NCI-H146 (cell line): ENCODE measurements around the gene ADGRB3.
"Not testable (repeated sequence)": the region's sequence is repeated elsewhere in the genome, so short reads cannot be mapped to it uniquely, and the experiment has no call there.

Experiments
- DNase-seq: peaks from one replicate; lab custom pipeline; 2025; lab: John Stamatoyannopoulos, UW

Gene ADGRB3

DNA sequence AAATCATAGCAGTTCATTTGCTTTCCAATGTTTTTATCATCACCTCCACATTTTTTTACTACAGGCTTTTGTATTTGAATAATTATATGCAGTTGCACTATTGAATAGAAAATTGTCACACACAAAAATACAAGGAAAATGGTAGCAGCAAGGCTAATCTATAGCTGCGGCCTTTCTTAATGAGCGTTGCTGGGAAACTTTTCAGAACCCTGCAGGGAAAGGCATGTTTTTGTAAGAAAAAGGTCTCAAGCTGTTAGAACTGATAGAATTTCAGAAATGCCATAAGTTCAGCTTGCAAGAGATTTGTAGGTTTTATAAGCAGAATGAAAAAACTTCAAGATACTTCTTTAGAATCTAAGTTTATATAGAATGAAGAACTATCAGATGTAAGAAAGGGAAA is 625.9 kb downstream of the ADGRB3 start:
- no peak for DNase-seq

DNA sequence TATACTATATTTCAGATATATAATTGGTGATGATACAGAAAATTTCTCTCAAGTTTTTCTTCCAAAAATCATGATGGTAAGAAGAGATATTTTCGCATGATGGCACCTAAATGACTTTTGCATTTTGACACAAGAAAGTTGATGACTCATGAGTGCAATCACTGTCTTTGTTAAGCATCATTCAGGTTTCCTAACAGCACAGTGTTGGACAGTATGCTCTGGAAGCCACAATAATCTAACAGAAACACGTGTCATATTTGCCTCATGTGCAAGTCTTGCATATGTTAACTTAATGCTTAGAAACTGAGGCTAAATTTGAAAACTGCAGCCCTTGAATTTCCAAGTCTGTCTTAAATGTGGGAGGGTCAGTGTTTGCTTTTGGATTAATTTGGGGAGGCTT is 628.2 kb downstream of the ADGRB3 start:
- DNase-seq: no peak

DNA sequence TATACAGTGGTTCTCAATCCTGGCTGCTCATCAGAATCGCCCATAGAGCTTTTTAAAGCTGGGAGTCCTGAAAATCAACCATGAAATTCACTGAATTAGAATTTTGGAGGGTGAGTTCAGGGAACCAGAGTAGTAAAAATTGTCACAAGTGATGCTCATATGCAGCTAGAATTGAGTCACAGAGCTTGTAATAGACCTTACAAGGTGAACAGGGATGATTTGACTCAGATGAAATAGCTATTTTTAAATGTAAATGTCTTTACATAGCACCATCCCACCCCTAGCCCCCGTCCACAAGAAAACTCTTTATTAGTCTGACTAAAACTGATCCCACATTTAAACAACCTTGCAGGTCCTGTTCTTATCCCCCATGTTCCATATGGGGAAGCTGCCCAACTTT is 630.0 kb downstream of the ADGRB3 start:
- no peak for DNase-seq

DNA sequence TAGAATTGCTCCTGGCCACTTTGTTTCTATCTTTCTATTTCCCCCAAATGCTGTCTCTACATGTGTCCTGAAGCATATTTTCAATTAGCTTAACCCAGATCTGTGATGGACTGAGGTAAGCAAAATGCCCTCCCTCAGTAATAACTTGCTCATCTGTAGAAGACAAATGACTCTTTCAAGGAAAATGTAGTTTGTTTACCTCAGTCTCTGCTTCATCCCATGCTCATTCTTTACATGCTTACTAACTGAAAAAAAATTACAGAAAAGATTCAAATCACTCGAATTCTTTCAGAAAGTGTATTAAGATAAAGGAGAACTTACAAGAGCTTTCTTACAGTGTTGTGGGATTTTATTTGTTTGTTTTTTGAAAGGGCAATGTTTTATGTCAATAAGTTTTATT is 630.6 kb downstream of the ADGRB3 start:
- no peak for DNase-seq

DNA sequence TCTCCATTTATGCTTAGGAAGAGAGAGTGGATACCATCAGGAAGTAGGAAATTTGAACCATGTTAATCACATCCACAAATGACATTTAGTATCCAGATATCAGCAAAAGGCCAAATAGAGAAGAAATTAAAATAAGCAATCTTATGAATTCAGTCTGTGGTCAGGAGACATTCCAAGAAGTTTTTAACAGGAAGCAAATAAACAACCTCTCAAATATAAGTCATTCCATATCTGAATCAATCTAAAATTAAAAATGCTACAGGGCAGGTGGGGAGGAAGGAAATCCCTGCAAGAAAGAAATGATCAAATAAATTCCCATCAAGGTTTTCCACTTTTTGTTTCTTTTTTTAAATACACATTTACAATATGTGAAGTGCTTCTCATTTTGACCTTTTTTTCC is 641.1 kb downstream of the ADGRB3 start:
- no peak for DNase-seq

DNA sequence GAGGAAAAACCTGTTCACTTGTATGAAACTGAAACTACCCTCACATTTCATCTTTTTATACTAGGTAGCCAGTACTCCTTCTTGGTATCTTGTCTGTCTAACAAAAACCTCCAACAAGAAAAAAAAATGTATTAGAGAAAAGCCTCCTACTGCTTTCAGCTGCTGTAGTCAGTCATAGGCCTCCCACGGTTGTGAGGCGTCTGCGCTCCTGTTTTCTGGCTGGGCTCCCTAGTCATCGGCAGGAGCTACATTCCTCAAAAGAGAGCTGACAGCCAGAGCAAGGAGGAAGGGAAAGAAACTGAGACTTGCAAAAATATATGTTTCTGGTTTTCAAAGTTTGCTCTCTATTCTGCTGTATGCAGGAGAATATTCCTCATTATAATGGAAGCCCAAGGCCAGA is 644.7 kb downstream of the ADGRB3 start:
- no peak for DNase-seq

DNA sequence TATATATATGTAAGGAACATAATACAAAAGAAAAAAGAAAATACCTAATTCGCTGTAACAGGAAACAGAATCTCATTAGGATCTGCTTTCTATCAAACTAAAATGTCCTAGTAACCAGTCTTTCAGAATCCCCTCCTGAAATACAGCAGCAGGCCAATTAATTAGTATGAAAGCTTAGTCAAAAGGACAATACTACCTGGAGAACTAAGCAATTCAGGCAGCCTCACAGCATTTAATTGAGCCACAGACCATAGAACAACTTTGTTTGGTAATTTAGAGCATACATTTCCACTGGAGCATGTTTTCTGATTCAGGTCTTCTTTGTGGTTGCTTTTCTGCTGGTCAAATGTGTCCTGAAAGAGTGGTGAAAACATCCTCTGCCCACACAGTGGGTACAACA is 645.8 kb downstream of the ADGRB3 start:
- no peak for DNase-seq

DNA sequence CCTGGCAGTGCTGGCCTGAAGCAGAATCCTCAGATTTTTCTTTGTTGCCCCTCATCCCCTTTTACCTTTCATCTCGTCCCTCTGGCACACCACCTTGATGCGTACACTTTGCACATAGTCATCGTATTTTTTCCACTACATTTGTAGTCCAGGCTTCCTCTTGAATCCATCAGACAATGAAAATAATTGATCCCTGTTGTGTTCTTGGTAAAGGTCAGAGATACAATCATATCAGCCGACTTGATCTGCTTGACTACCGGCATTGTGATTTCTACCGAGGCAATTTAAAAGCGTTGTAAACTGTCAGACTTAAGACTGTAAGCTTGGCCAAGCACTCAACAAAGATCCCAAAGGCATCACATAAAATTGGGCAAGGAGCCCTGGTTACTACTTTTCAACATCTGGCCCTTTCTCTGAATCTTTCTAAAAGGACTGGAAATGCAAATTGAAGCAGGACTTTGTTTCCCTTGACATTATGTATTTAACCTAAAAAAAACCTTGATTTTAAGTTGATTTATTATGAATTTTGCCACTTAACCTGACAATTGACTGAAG is 649.2 kb downstream of the ADGRB3 start:
- no peak for DNase-seq

DNA sequence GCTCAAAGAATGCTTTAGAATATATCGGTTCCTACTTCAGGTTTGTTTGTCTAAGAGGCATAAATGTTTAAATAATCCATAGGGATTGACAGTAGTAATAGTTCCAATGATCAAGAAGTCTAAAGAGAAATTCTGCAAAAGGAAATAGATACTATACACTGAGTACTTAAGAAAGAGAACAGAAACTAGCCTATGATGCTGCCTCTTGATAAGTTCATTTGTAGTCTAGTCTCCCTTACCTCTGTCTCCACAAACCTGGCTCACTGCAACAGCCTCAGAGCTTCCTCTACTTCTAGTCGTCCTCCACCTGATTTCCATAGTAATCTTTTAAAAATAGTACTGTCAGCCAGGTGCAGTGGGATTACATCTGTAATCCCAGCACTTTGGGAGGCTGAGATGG is 650.0 kb downstream of the ADGRB3 start:
- no peak for DNase-seq

DNA sequence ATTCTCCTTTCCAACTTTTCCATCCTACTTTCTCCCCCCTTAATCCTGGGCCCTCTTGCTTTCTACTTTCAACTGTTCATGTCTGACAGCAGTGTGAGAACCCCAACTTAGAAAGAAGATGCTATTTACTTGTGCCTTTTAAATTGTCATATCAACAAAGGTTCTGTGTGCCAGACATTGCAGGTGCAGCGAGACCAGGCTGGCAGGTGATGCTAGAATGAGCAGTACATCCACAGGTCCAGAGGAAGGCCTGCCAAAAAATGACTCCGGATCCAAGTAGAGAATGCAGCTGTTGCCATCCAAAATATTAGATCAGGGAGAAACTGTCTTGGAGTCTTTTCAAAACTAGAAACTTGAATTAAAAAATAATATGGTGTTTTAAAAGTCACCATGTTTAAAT is 651.2 kb downstream of the ADGRB3 start:
- DNase-seq: no peak

DNA sequence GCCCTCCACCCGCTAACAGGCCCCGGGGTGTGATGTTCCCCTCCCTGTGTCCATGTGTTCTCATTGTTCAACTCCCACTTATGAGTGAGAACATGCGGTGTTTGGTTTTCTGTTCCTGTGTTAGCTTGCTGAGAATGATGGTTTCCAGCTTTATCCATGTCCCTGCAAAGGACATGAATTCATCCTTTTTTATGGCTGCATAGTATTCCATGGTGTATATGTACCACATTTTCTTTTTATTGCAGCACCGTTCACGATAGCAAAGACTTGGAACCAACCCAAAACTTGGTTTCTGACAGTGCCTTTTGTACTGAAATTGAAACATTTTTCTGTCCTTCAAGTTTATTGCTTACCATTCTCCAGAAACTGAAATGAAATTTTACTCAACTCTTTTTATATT is 653.1 kb downstream of the ADGRB3 start:
- DNase-seq: not testable (repeated sequence)

DNA sequence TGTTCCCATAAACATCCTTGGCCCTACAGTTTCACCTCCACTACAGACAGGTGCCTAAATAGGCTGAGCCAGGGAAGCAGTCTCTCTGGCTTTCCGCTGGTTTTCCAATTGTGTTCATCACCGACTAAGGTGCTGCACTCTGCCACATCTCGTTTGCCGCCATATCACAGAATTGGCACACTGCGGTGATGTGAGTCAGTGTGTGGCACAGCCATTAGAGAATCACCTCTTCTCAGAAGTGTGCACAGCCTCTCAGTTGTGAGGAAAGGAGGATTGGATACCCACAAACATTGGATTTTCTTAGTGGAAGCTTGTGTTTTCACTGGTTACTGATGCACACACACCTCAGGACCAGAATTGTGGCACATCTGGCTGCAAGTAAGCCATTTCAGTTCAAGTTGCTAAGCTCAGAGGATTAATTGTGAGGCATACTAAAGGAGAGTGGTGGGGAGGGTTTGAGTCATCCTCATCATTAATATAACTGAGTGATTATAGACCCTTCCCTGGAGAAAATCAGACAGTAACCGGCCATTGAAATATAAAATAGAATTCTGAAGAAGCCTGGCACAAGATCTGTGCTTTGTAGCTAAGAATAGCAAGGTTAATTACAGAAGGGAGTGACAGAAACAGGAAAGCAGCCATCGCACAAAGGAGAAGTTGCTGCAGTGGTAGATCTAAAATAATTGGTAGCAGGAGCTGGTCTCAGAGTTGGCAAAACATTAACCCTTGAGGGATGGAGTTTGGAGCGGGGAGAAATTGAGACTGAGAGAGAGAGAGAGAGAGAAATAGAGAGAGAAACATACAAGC is 654.8 kb downstream of the ADGRB3 start:
- DNase-seq: no peak

DNA sequence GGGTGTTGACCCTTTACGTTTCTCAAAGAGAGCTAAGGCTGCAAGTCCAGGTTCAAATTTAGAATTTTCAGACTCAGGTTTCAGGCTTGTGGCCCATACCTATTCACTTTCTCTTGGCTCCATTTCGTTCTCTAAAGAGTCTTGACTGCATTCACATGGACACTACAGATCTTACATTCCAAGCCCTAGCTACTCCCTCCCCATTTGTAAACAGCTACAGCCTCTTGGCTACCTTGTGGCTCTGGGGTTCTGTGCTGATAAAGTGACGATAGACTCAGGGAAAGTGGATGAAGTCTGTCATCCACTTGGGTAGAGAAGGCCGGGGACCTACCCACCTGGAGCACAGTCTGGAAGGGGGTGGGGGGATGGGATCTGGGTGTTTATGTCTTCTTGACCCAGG is 658.4 kb downstream of the ADGRB3 start:
- DNase-seq: no peak

DNA sequence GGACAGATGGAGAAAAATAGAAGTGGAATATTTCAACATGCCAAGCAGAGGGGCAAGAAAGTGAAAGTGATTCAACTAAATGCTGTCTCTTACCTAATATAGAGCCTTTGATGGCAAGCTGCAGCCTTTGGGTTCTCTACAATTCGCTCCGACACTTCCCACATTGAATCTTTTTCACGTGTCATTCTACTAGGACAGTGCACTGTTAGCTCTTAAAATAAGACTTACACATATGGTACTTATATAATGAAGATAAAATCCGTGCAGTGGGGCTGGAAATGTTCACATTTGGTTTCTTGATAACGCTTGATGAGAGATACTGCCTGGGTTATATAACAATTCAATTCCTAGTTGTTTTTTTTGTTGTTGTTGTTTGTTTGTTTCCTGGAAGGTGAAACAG is 659.3 kb downstream of the ADGRB3 start:
- DNase-seq: no peak

DNA sequence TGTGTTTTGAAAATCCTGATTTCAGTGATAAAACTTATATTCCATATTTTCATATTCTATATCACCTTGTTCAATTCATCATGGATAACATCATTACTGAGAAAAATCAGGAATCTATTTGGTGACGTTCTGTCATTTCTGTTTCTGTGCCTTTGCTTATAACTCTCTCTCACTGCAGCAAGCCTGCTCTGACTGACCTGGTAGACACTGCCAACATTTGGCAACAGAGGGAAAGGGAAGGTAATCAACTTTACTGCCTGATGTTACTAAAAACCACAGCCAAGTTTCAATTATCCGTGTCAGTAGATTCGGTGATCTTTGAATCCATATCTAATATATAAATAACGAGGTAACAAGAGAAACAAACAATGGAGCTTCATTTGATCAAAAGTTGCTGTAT is 659.8 kb downstream of the ADGRB3 start:
- no peak for DNase-seq

DNA sequence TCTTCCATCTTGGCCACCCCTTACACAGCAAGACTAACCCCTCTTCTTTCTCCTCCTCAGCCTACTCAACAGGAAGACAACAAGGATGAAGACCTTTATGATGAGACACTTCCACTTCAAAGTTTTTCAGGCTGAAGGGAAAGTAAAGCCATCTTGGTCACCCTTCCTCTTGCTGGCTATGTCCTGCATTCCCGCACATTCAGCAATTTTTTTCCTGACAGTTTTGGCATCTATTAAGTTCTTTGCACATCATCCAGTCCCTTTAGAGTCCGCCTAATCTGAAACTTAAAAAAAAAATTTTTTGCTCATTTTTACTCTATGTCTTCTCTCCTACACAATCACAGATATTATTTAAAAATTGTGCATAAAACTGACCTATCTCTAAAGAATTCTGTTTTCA is 668.3 kb downstream of the ADGRB3 start:
- DNase-seq: no peak

DNA sequence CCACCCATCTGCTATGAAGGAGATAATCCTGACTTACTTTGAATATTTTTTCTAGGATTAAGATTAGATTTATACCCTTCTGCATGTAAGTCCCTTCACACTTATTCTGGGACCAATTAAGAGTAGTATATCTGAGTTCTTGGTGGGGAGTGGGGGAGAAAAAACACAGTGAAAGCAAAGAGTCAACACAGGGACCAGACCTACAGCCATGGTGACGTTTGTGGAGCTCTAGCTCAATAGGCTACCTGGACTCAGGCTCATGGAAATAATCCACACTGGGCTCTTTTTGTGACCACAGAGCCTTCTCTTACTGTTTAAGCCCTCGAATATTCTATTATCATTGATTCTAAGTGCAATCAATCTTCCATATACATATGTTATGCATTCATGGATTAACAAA is 670.4 kb downstream of the ADGRB3 start:
- DNase-seq: no peak

DNA sequence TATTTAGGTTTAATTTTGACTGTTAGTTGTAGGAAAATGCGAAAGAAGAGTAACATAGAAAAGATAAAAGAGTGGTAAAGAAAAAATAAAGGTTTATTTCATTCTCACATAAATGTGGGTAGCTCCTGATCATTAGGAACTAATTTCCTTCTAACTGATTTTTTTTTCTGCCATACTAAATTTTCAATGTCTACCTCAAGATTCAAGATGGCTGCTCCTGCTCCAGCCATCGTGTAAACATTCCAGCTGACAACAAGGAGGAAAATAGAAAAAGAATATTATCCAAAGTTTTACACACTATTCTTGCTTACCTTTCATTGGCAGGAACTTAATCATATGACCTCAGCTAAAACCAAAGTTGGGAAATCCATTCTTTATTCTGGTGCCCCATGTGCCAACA is 673.5 kb downstream of the ADGRB3 start:
- DNase-seq: no peak

DNA sequence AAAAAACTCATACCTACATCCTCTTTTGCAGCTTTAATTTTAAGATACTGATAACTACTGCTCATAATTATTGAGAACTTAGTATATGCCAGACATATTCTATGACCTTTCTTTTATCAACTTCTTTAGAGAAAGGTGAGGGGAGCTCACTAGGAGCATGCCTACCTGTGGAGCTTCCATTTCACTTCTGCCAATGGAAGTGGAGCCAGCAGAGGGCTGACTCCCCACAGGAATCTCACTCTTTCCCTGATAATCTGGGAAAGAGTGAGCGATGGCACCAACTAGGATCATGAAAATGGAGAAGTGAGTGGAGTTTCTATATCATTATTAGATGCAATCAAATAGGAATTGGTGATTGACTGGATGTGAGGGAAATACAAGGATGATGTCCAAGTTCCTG is 676.8 kb downstream of the ADGRB3 start:
- DNase-seq: no peak

DNA sequence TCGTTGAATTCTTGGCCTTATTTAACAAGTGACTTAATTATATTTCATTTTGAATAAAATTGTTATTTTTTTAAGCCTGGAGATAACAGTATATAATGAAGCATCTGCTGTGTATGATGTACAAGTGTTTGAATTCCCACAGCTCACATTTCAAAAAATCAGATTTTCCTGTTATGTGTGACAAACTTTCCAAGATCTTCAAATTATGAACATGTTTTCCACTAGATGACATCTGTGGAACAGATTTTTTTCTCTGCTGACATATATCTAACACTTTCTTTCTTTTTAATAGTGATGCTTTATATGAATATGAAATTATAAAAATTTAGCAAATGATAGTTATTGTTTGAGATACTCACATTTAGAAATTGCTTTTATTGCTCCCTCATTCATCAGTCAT is 678.9 kb downstream of the ADGRB3 start:
- no peak for DNase-seq

DNA sequence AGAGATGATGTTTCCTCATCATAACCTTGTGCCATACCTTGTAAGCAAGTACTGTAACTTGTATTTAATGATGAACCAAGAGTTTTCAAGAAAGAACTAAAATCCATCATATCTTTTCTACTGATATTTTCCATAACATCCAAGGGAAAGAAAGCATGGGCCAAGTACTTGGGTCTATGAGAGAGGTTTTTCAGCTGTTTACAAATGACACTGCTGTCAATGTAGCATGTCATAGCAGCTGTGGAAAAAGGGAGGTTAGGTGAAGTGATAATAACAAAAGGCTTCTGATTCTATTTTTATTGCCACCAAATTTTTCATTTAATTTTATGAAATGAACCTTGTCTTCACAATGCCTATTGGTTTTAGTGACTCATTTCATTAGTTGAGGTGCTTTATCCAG is 679.4 kb downstream of the ADGRB3 start:
- no peak for DNase-seq

DNA sequence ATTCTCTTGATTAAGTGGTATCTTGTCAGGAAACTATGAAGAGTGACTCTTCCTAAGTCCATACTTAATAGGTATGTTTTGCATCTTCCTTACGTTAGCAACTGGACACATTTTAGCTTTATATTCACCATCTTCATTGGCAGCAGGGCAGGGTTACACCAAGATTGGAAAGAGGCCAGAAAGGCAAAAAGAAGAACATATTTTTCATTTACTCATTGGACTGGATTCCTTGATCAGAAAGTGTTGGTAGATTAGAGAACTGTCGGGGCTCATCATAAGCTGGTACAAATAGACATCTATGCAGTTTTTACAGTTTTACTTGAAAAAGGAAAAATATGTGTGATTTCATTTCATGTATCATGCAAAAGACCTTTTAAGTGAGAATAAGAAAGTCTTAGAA is 696.8 kb downstream of the ADGRB3 start:
- no peak for DNase-seq

DNA sequence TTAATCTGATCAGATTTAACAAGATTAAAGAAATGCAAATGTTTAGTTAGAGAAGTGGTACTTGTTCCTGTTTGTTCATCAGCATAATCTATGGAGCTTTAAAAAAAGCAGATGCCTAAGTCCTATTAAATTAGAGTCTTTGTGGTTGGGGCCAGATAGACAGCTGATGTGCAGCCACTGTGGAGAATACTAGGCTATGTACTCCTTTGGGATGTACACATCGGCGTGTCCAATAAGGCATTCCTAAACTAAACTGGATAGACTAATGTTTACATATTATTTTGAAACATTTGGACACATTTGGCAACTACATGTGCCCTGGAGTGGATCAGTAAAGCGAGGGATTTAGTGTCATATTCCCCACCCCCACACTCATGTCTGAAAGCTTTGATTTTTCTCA is 702.2 kb downstream of the ADGRB3 start:
- no peak for DNase-seq
